ENCODE results near the gene NME8.
"Not testable (repeated sequence)": the region's sequence is repeated elsewhere in the genome, so short reads cannot be mapped to it uniquely, and the experiment has no call there.

NME8 gene, protein sequence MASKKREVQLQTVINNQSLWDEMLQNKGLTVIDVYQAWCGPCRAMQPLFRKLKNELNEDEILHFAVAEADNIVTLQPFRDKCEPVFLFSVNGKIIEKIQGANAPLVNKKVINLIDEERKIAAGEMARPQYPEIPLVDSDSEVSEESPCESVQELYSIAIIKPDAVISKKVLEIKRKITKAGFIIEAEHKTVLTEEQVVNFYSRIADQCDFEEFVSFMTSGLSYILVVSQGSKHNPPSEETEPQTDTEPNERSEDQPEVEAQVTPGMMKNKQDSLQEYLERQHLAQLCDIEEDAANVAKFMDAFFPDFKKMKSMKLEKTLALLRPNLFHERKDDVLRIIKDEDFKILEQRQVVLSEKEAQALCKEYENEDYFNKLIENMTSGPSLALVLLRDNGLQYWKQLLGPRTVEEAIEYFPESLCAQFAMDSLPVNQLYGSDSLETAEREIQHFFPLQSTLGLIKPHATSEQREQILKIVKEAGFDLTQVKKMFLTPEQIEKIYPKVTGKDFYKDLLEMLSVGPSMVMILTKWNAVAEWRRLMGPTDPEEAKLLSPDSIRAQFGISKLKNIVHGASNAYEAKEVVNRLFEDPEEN

DNA sequence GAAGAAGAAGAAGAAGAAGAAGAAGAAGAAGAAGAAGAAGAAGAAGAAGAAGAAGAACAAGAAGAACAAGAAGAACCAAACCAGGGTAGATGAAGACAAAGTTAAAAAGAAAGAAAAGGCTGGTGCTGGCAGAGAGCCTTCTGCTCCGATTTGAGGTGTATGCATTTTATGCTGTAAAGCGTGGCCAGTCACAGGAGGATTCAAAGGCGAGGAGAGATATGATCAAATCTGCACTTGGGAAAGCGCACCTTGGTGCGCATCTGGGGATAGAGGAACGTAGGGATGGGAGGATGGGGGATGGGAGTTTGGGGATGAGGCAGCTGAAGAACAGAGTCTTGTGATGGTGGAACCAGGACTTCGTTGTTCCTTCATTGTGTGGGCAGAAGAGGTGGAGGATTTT is at the start of gene NME8:
Gene NME8 (plus strand): TSS at position 301 of the 400 bp plus-strand sequence. CDS start 1,670 bp downstream, outside the sequence.
- no peak for DNase-seq

- no peak for DNase-seq
These were observed 42.2 kb upstream of the NME8 start for GRCh38 chr7:37806152-37806551.

DNA sequence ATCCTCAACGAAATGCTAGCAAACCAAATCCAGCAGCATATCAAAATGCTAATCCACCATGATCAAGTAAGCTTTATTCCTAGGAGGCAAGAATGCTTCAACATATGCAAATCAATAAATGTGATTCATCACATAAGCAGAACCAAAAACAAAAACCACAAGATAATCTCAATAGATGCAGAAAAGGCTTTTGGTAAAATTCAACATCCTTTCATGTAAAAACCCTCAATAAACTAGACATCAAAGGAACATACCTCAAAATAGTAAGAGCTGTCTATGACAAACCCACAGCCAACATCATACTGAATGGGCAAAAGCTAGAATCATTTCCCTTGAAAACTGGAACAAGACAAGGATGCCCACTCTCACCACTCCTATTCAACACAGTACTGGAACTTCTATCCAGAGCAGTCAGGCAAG is 36.2 kb upstream of the NME8 start:
- DNase-seq = not testable (repeated sequence)

DNA sequence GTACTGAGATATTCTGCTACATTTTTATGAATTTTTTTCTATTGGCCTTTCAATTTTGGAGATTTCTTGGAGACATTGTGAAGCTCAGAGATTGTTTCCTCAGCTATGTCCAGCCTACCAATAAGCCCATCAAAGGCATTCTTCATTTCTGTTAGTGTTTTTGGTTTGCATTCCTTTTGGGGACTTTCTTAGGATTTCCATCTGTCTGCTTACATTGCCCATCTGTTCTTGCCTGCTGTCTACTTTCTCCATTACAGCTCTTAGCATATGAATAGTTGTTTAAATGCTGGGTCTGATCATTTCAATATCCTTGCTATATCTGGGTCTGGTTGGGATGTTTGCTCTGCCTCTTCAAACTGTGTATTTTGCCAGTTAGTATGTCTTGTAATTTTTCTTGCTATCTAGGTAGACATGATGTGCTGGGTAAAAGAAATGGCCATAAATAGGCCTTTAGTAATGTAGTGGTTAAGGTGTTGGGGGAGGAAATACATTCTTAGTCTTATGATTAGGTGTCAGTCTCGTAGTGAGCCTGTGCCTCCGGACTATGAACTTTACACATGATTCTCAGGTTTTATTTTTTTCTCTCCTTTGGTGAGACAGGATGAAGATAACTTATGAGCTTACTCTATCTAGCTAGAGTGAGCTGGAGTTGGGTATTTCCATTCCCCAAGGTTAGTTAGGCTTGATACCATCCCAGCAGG is 32.6 kb upstream of the NME8 start:
- DNase-seq = no peak

- DNase-seq = no peak
These were observed 31.3 kb upstream of the NME8 start for GRCh38 chr7:37816922-37817590.

GRCh38 chr7:37817591-37817960 is 30.8 kb upstream of the NME8 start:
- no peak for DNase-seq

DNA sequence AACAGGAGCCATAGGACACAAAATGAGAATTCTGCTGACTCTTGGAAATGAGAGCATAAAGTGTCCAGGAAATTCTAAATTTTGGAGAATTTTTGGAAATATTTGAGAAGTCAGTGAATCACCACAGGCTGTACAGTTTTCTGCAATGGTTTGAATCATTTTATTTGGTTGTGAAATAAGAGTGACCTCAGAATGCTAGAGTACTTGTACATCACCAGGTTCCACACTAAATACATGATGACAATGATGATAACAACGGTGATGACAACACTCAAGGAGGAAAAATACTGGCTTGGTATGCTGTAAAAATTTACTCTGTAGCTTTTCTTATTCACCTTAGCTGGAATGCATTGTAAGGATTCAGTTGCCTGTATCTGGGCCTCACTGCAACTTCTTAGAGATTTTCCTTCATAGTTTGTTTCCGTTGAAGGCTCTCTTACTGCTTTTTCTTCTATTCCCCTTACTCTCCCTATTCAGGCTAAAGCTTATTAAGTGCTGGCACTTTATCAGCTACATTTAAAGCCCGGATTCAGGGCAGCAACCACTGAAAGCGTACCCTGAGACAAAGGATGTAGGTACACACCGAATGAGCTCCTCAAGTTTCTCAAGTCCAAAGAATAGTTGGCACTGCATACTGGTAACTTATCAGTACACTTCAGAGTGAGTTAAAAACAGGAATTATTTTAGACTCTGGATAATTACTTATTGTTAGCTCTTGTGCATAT is 30.2 kb upstream of the NME8 start:
- no peak for DNase-seq

GRCh38 chr7:37820708-37821468 is 27.5 kb upstream of the NME8 start:
- no peak for DNase-seq

DNA sequence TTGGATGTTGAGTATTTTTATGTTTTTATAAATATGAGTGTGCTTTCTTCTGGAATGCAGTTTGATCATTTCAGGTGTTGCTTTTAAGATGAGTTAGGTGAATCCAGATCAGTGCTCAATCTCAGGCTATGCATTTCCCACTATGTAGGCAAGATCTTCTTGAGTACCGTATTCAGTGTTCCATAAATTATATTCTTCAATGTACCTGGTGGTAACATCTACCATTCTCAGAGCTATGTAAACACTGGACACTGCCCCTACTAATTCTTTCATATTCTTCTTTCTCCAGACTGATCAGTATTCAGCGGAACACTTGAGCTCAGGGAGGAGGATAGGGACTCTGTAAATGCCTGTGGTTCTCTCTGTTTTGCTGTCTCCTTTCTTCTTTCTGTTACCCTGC is 25.5 kb upstream of the NME8 start:
- DNase-seq = no peak

DNA sequence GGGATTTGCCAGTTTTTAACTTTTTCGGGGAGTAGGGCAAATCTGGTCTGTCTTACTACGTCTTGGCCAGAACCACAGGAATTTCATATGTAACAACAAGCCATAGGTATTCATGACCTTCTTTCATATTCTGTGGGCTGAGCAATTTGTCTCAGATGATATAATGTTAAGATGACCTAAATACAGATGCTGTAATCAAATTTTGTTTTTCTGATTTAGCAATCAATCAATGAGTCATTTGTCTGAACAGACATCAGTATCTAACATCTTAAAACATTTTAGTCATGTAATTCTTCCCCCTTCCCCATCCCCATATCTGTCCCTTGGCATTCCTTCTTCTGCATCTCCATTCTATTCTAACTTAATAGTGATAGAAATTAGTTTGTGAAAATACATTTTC is 24.8 kb upstream of the NME8 start:
- DNase-seq = no peak

GRCh38 chr7:37825038-37825437 is 23.4 kb upstream of the NME8 start:
- DNase-seq = no peak

GRCh38 chr7:37826825-37827224 is 21.6 kb upstream of the NME8 start:
- DNase-seq = no peak

GRCh38 chr7:37831244-37831643 is 17.2 kb upstream of the NME8 start:
- no peak for DNase-seq

DNA sequence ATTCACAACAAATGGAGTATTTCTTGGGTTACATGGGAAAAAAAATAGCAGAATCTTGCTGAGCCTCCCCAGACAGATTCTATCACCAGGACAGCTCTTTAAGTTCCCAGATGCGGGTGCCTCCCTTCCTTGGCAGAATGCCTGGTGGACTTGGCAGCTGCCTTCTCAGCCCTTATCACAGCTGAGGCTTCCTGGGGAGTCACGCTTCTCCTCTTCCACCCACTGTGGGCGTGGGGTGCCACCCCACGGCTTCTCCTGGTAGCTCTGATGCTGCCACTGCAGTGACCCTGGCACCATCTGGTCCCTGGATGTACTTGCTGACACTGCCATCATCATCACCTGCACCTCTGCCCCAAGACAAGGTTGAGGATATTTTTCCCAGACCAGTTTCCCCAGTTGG is 16.2 kb upstream of the NME8 start:
- DNase-seq = no peak

- DNase-seq = no peak
These were observed 15.1 kb upstream of the NME8 start for GRCh38 chr7:37833107-37833817.

- DNase-seq = no peak
These were observed 14.6 kb upstream of the NME8 start for GRCh38 chr7:37833818-37834146.

- DNase-seq = no peak
These were observed 5.1 kb downstream of the NME8 start for GRCh38 chr7:37853468-37853867.

DNA sequence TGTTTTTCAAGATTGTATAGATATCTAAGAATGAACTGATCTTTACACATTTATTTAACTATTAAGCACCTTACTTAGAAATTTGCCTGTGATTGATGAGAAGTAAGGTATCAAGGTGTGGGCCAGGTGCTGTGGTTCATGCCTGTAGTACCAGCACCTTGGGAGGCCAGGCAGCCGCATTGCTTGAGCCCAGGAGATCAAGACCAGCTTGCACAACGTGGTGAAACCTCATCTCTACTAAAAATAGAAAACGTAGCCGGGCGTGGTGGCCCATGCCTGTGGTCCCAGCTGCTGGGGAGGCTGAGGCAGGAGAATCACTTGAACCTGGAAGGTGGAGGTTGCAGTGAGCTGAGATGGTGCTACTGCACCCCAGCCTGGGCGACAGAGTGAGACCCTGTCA is 33.7 kb downstream of the NME8 start:
- no peak for DNase-seq

GRCh38 chr7:37893359-37893758 is 45.0 kb downstream of the NME8 start:
- no peak for DNase-seq

DNA sequence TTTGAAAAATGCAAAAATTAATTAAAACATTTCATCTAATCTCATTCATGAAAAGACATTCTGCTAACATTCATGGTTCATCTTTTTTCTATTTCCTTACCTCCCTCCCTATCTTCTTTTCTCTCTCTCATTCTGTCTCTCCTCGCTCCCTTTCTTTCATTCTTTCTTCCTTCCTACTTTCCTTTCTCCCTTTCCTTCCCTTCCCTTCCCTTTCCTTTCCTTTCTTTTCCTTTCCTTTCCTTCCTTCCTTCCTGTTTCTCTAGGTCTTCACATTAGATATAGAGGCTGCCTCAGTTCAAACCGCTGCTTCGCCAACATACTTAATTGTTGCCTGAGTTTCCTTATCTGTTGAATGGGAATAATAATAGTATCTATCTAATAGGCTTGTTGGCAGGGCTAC is 46.3 kb downstream of the NME8 start:
- no peak for DNase-seq

DNA sequence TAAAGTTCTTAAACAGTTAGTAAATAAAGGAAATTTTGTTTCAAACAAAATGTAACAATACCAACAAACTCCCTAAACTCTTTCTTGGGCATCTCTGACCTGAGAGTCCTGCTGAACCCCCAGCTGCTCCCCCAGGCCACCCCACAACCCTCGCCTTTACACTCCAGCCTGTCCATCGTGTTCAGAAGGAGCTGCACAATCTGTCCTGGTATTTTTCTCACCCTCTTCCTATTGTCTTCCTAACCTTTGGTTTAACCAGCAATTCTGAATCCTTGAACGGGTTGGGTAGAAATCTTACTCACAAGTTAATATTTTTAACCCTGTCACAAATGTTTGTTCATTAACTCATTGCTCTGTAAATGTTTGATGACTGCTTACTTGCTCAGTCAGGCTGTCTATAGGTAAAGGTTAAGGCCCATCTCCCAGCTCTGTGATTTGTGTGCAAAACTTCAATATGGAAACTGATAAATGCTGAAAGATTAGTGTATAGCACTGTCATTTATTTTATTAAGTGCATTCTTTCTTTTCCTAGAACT is 51.4 kb downstream of the NME8 start:
- no peak for DNase-seq
